Endothelial cell of umbilical vein (primary cell): ENCODE data around the gene CLNK. TPM values are rescaled to one million over a fixed set of nuclear protein-coding genes. Genes with fewer than 3 reads are reported as not detected.

Experiments used
- BruUV-seq: library from RNA; stranded (reverse); fragments of 400-500 nt; replicated peaks from 2 replicates; lab custom pipeline; 2021; lab: Mats Ljungman, UMichigan
- CTCF ChIA-PET: fragments of 300-600, 350-600 bp; sonication (Branson Sonifier 250); formaldehyde crosslinking; loops from one replicate; lab custom pipeline; 2021; ENCODE audit warnings: antibody characterized with exemption, inconsistent platforms; lab: Charles Lee
- POLR2A ChIA-PET: fragments of 300-600, 350-600 bp; sonication (Branson Sonifier 250); formaldehyde crosslinking; loops from one replicate; lab custom pipeline; 2021; ENCODE audit warnings: antibody characterized with exemption, inconsistent platforms; lab: Charles Lee
- DNase-seq: peaks from one replicate; pipeline ENCODE4 v3.0.0-alpha.2; 2011; ENCODE audit warnings: low read depth, low spot score
- FAIRE-seq: peaks from 2 replicates; lab custom pipeline; 2011; peaks lifted over from hg19 to GRCh38; lab: Jason Lieb, UNC
- H2AFZ ChIP-seq: 2 replicates; pipeline ENCODE4 v1.6.0; 2012; ENCODE audit warnings: low read depth, low read length, control low read depth, inconsistent platforms
- H3K27ac ChIP-seq: 2 replicates; pipeline ENCODE4 v1.5.1; 2011; ENCODE audit warnings: low read depth, mild to moderate bottlenecking, control low read depth, low read length, moderate library complexity; ENCODE audit not compliant: insufficient read depth
- H3K27me3 ChIP-seq, 2 experiments: 2 replicates each; pipeline versions ENCODE4 v1.6.0 to v1.6.1; 2011; ENCODE audit warnings: low read length in 2 of 2, mixed read lengths in 1 of 2; ENCODE audit not compliant: control insufficient read depth in 2 of 2, insufficient read depth in 2 of 2
- H3K36me3 ChIP-seq, 2 experiments: 2 replicates in 1 of 2; 3 replicates in 1 of 2; pipeline ENCODE4 v1.5.1; 2011; ENCODE audit warnings: low read length in 2 of 2, mild to moderate bottlenecking in 1 of 2, moderate library complexity in 1 of 2; ENCODE audit not compliant: control insufficient read depth in 2 of 2, insufficient read depth in 2 of 2; ENCODE audit errors: extremely low read depth in 1 of 2
- H3K4me1 ChIP-seq: 3 replicates; pipeline ENCODE4 v1.5.1; 2011; ENCODE audit warnings: mild to moderate bottlenecking, low read length; ENCODE audit not compliant: control insufficient read depth, insufficient read depth; ENCODE audit errors: extremely low read depth
- H3K4me2 ChIP-seq: 2 replicates; pipeline ENCODE4 v1.6.1; 2011; ENCODE audit warnings: low read length, control low read depth, mixed read lengths; ENCODE audit not compliant: insufficient read depth
- H3K4me3 ChIP-seq, 3 experiments: fragments of 200-600 bp in 1 of 3; sonication (generic), shearing (Covaris generic) in 1 of 3; replicated peaks in 1 of 3; 2 replicates each; pipeline ENCODE4 v1.5.1; 2011 to 2016; ENCODE audit warnings: control low read depth in 3 of 3, low read length in 3 of 3, mild to moderate bottlenecking in 2 of 3, inconsistent platforms in 1 of 3, low read depth in 1 of 3, moderate library complexity in 1 of 3; ENCODE audit not compliant: insufficient read depth in 1 of 3
- H3K79me2 ChIP-seq: 2 replicates; pipeline ENCODE4 v1.6.0; 2012; ENCODE audit warnings: low read length, inconsistent platforms; ENCODE audit not compliant: control insufficient read depth, insufficient read depth
- H3K9ac ChIP-seq: replicated peaks from 2 replicates; pipeline ENCODE3; 2011; ENCODE audit warnings: low read length, control low read depth; ENCODE audit not compliant: insufficient read depth; ENCODE audit errors: extremely low read depth
- H3K9me1 ChIP-seq: replicated peaks from 3 replicates; pipeline ENCODE4 v1.6.0; 2011; ENCODE audit warnings: mild to moderate bottlenecking, low read length; ENCODE audit not compliant: control insufficient read depth, insufficient read depth; ENCODE audit errors: extremely low read depth
- H3K9me3 ChIP-seq: replicated peaks from 2 replicates; pipeline ENCODE4 v1.5.1; 2012; ENCODE audit warnings: low read length, inconsistent platforms; ENCODE audit not compliant: control insufficient read depth, insufficient read depth
- H4K20me1 ChIP-seq: replicated peaks from 2 replicates; pipeline ENCODE3; 2011; ENCODE audit warnings: mild to moderate bottlenecking, low read length; ENCODE audit not compliant: control insufficient read depth, insufficient read depth; ENCODE audit errors: extremely low read depth
- EZH2 ChIP-seq: IDR thresholded peaks from 2 replicates; pipeline ENCODE4 v1.6.1; 2012; ENCODE audit warnings: borderline replicate concordance, low read depth, mild to moderate bottlenecking, moderate library complexity, low read length, inconsistent platforms; ENCODE audit not compliant: severe bottlenecking
- FOS ChIP-seq: IDR thresholded peaks from 2 replicates; pipeline ENCODE4 v1.6.1; 2011; ENCODE audit warnings: mild to moderate bottlenecking, low read length, moderate library complexity, borderline replicate concordance; ENCODE audit not compliant: insufficient read depth
- GATA2 ChIP-seq: IDR thresholded peaks from 2 replicates; pipeline ENCODE4 v1.7.0; 2011; ENCODE audit warnings: low read depth, mild to moderate bottlenecking, moderate library complexity, mixed read lengths, low read length; ENCODE audit not compliant: insufficient read length, insufficient read depth
- JUN ChIP-seq: IDR thresholded peaks from 2 replicates; pipeline ENCODE4 v1.6.1; 2011; ENCODE audit warnings: borderline replicate concordance, low read depth; ENCODE audit not compliant: insufficient read length, insufficient read depth
- MYC ChIP-seq: IDR thresholded peaks from one replicate; pipeline ENCODE4 v1.6.1; 2011; ENCODE audit warnings: mild to moderate bottlenecking, low read depth, low read length
- POLR2A ChIP-seq: IDR thresholded peaks from 2 replicates; pipeline ENCODE4 v1.6.1; 2012; ENCODE audit warnings: low read depth, mild to moderate bottlenecking, control low read depth, low read length
- POLR2AphosphoS5 ChIP-seq: IDR thresholded peaks from 2 replicates; pipeline ENCODE4 v1.6.1; 2012; ENCODE audit warnings: low read depth, mild to moderate bottlenecking, control low read depth, low read length, moderate library complexity; ENCODE audit not compliant: insufficient read depth
- dilution Hi-C: fragments of 300-500 bp; cut with MboI; formaldehyde crosslinking; loops from one replicate; pipeline ENCODE4 v1.15.0; 2019; ENCODE audit warnings: low sequenced_read_pairs; ENCODE audit not compliant: extremely low pct_ligation_motif_present
- intact Hi-C: fragments of 100-400 bp; cut with micrococcal nuclease; formaldehyde crosslinking; loops from one replicate; pipeline ENCODE4 v1.10.0; 2022
- polyA plus RNA-seq, 4 experiments: library from polyadenylated mRNA; depleted of rRNA in 3 of 4; stranded (reverse) in 3 of 4; unstranded in 1 of 4; fragments of >200 nt; gene quantifications; 2 replicates each; pipeline versions ENCODE4 v1.2.1 to v1.2.3, GENCODE V29; 2011 to 2012; ENCODE audit warnings: missing spikeins in 1 of 4
- total RNA-seq: library from RNA; stranded (reverse); gene quantifications from 2 replicates; pipeline ENCODE4 v1.2.3, GENCODE V29; 2021
- TF ChIP-seq, protein P1 (sequence below), 2 donors: IDR thresholded peaks; 1 replicate in 1 of 2; 2 replicates in 1 of 2; pipeline ENCODE4 v1.5.1; 2011; ENCODE audit warnings: low read length in 2 of 2, mild to moderate bottlenecking in 2 of 2, moderate library complexity in 2 of 2, control low read depth in 1 of 2, inconsistent platforms in 1 of 2, low read depth in 1 of 2; ENCODE audit not compliant: insufficient read depth in 1 of 2; ENCODE audit errors: extremely low read depth in 1 of 2
- TF ChIP-seq, protein P2 (sequence below): IDR thresholded peaks from 2 replicates; pipeline ENCODE4 v1.6.1; 2011; ENCODE audit not compliant: insufficient read depth, insufficient read length

CLNK gene
- total and polyA plus RNA-seq, 2 donors (not counting 3 experiments of a cell fraction or from before 2014, with no cell fraction given): not detected

DNA sequence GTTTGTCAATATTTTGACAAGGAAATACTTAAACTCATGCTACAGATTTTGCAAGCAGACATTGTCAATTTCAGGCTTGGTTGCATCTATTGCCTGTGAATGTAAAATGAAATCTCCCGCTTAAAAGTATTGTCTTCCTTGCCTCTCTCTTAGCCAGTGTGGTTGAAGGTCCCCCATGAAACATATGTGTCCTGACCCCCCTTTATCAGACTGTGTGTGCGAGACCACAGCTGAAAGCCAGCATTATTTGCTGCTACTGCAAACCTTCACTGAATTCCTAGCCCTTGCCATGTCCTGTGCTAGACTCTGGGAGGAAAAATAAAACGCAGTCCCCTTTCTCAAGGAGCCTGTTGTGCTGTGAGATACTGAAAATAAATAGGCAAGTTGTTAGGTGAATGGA is 16.6 kb upstream of the CLNK start:
- Histone ChIP-seq H3K27ac (no peak overlapping the region), H3K4me1 (no peaks in the 10 kb centered on the region), H3K9ac (no peak overlapping the region), H3K9me1 (no peaks in the 10 kb centered on the region), H3K4me3 (no peak overlapping the region), H3K79me2 (no peaks in the 10 kb centered on the region), H3K9me3 (no peaks in the 10 kb centered on the region), H4K20me1 (no peaks in the 10 kb centered on the region), H3K36me3 (no peaks in the 10 kb centered on the region), H3K4me2 (no peak overlapping the region), H3K27me3 (no peaks in the 10 kb centered on the region), H2AFZ (no peak overlapping the region)
- intact Hi-C loops (no loop called here), dilution Hi-C loops (no loop called here)
- POLR2A ChIA-PET: no interaction called here
- no peak for TF ChIP-seq MYC
- no peak for TF ChIP-seq POLR2AphosphoS5
- no peak for TF ChIP-seq POLR2A
- FAIRE-seq (no peak), DNase-seq (no peak)
- no TSS peak for BruUV-seq
- CTCF ChIA-PET: interaction anchor here (1.1 to 1.9 kb wide), 2 partner anchors 10 to 78 kb away, joined by 3 to 9 read pairs; no protein-coding TSS in a partner anchor

- Histone ChIP-seq H3K9me3 (no peaks in the 10 kb centered on the region), H2AFZ (no peak overlapping the region), H3K79me2 (no peaks in the 10 kb centered on the region), H3K4me1 (no peaks in the 10 kb centered on the region), H3K27ac (no peak overlapping the region), H3K36me3 (no peaks in the 10 kb centered on the region), H3K4me3 (no peak overlapping the region), H3K9ac (no peak overlapping the region), H3K9me1 (no peaks in the 10 kb centered on the region), H3K27me3 (no peaks in the 10 kb centered on the region), H4K20me1 (no peaks in the 10 kb centered on the region), H3K4me2 (no peak overlapping the region)
- CTCF ChIA-PET: no interaction called here
- BruUV-seq: no TSS peak
- intact Hi-C loops: no loop called here
- TF ChIP-seq MYC: no peak
- TF ChIP-seq, protein P1, sequence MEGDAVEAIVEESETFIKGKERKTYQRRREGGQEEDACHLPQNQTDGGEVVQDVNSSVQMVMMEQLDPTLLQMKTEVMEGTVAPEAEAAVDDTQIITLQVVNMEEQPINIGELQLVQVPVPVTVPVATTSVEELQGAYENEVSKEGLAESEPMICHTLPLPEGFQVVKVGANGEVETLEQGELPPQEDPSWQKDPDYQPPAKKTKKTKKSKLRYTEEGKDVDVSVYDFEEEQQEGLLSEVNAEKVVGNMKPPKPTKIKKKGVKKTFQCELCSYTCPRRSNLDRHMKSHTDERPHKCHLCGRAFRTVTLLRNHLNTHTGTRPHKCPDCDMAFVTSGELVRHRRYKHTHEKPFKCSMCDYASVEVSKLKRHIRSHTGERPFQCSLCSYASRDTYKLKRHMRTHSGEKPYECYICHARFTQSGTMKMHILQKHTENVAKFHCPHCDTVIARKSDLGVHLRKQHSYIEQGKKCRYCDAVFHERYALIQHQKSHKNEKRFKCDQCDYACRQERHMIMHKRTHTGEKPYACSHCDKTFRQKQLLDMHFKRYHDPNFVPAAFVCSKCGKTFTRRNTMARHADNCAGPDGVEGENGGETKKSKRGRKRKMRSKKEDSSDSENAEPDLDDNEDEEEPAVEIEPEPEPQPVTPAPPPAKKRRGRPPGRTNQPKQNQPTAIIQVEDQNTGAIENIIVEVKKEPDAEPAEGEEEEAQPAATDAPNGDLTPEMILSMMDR (IDR thresholded peaks at IDR 0.05; ENCODE audit: extremely low read depth in 1 of 2, insufficient read depth in 1 of 2, low read depth in 1 of 2, low read length in 2 of 2): no peak
- TF ChIP-seq FOS: no peak
- no peak for TF ChIP-seq JUN
- TF ChIP-seq GATA2: no peak
- TF ChIP-seq, protein P2, sequence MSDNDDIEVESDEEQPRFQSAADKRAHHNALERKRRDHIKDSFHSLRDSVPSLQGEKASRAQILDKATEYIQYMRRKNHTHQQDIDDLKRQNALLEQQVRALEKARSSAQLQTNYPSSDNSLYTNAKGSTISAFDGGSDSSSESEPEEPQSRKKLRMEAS: no peak
- TF ChIP-seq POLR2A: no peak
- TF ChIP-seq POLR2AphosphoS5: no peak
- TF ChIP-seq EZH2: no peak
- DNase-seq (no peak), FAIRE-seq (no peak)
- dilution Hi-C loops: no loop called here
- POLR2A ChIA-PET: no interaction called here
Measured at GRCh38 chr4:10698172-10698571, 13.6 kb upstream of the CLNK start.
